ENCODE data around the gene DHCR24. TPM values are rescaled to one million over a fixed set of nuclear protein-coding genes. Genes with fewer than 3 reads are reported as not detected.

The DHCR24 gene
- total and polyA plus RNA-seq, 10 donors, result 7.0 to 370 (median 218) TPM

DNA sequence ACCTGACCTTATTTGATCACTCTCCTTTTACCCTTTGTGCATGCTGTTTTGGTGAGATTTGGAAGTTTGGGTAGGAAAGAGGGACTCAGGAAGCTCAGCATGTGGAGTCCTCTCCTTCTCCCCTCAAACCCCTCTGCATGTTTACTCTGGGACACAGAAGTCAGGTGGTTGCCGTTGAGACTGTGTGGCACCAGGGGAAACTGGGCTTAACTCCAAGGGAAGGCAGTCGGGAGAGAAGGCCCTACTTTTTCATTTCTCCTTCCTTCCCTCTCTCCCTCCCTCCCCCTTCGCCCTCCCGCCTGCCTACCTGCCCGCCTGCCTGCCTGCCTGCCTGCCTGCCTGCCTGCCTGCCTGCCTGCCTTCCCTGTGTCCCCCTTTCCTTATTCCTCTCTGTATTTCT is 51.0 kb downstream of the DHCR24 start:
- H3K4me1 ChIP-seq, result no peaks in the 10 kb centered on the region
- DNase-seq, result no peak
- no peak overlapping the region for H3K4me3 ChIP-seq
- H3K27ac ChIP-seq, result no peak overlapping the region
- intact Hi-C loops (cut with DNase I; ENCODE audit: low total_unique reads), result no loop called here
- TF ChIP-seq POLR2A (IDR thresholded peaks at IDR 0.05) (no peak), POLR2AphosphoS5 (IDR thresholded peaks at IDR 0.05) (no peak)
- TF ChIP-seq, protein P1, sequence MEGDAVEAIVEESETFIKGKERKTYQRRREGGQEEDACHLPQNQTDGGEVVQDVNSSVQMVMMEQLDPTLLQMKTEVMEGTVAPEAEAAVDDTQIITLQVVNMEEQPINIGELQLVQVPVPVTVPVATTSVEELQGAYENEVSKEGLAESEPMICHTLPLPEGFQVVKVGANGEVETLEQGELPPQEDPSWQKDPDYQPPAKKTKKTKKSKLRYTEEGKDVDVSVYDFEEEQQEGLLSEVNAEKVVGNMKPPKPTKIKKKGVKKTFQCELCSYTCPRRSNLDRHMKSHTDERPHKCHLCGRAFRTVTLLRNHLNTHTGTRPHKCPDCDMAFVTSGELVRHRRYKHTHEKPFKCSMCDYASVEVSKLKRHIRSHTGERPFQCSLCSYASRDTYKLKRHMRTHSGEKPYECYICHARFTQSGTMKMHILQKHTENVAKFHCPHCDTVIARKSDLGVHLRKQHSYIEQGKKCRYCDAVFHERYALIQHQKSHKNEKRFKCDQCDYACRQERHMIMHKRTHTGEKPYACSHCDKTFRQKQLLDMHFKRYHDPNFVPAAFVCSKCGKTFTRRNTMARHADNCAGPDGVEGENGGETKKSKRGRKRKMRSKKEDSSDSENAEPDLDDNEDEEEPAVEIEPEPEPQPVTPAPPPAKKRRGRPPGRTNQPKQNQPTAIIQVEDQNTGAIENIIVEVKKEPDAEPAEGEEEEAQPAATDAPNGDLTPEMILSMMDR (IDR thresholded peaks at IDR 0.05 in 8 of 11, conservative IDR thresholded peaks at IDR 0.05 in 3 of 11), result no peak
- WGBS, 5 donors, result 43 to 77% (median 50%) methylated on average over 5 of the region's 5 CpGs
- H3K36me3 ChIP-seq, result no peaks in the 10 kb centered on the region
- H3K27me3 ChIP-seq (replicated peaks in 1 of 7), result no peaks in the 10 kb centered on the region
- H3K9me3 ChIP-seq, result peaks cover 0 to 11% (median 10%) of the 10 kb centered on the region in 8 donors

DNA sequence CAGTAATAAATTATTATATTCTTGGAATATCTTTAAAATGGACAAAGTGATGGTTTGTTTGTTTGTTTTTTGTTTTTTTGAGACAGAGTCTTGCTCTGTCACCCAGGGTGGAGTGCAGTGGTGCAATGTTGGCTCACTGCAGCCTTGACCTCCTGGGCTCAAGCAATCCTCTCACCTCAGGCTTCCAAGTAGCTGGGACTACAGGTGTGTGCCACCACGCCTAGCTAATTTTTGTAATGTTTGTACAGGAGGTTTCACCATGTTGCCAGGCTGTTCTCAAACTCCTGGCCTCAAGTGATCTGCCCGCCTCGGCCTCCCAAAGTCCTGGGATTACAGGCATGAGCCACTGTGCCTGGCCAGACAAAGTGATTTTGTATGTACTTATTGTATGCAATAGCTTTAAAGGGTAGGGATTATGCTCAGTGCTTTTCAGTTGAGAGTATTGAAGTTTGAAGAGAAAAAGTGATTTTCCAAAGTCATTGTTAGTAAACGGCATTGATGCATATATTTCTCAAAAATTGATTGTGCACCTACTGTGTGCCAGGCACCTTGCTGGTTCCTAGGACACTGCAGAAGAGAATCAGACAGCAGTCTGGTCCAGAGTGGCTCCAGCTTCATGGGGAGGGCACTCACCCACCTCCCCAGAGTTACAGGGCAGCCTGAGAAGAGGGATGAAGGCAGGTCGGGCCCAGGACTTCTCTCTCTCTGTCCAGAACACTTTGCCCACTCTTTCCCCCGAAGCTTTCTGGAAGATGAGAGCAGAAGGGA is 51.7 kb downstream of the DHCR24 start:
- Histone ChIP-seq H3K27me3 (replicated peaks in 1 of 7) (no peaks in the 10 kb centered on the region), H3K9me3 (peaks cover 0 to 17% (median 17%) of the 10 kb centered on the region in 8 donors), H3K4me3 (no peak overlapping the region), H3K4me1 (no peaks in the 10 kb centered on the region), H3K27ac (no peak overlapping the region), H3K36me3 (no peaks in the 10 kb centered on the region)
- TF ChIP-seq, protein P1 (IDR thresholded peaks at IDR 0.05 in 8 of 11, conservative IDR thresholded peaks at IDR 0.05 in 3 of 11), result no peak
- TF ChIP-seq POLR2A (IDR thresholded peaks at IDR 0.05) (no peak), POLR2AphosphoS5 (IDR thresholded peaks at IDR 0.05) (no peak)
- DNase-seq, result no peak
- intact Hi-C loops (cut with DNase I; ENCODE audit: low total_unique reads), result no loop called here
- WGBS, 5 donors, result 78 to 88% (median 84%) methylated on average over 6 of the region's 6 CpGs

DNA sequence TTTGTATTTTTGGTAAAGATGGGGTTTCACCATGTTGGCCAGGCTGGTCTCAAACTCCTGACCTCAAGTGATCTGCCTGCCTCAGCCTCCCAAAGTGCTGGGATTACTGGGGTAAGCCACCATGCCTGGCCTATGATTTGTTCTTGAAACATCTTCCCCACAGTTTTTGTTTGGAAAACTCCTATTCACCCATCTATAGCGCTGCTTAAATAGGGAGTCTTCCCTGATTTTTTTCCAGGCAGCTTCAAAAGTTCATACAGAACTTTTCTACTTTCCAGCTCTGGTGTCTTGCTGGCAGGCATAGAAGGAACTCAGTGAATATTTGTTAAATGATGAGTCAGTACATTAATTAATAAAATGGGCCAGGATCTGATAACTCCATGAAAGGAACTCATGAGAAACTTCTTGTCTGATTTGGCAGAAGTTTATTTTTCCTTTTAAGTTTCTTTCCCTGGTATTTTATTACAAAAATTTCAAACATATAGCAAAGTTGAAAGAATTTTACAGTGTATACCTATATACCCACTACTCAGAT is 52.9 kb downstream of the DHCR24 start:
- Histone ChIP-seq H3K4me1 (no peaks in the 10 kb centered on the region), H3K27ac (no peak overlapping the region), H3K4me3 (no peak overlapping the region), H3K36me3 (no peaks in the 10 kb centered on the region), H3K27me3 (replicated peaks in 1 of 7) (no peaks in the 10 kb centered on the region), H3K9me3 (peaks cover 0 to 27% (median 19%) of the 10 kb centered on the region in 8 donors)
- TF ChIP-seq, protein P1 (IDR thresholded peaks at IDR 0.05 in 8 of 11, conservative IDR thresholded peaks at IDR 0.05 in 3 of 11), result no peak
- TF ChIP-seq POLR2A (IDR thresholded peaks at IDR 0.05) (no peak), POLR2AphosphoS5 (IDR thresholded peaks at IDR 0.05) (no peak)
- intact Hi-C loops (cut with DNase I; ENCODE audit: low total_unique reads), result no loop called here
- 93 to 100% (median 94%) methylated on average over 1 of the region's 1 CpG for WGBS, 5 donors
- no peak for DNase-seq

DNA sequence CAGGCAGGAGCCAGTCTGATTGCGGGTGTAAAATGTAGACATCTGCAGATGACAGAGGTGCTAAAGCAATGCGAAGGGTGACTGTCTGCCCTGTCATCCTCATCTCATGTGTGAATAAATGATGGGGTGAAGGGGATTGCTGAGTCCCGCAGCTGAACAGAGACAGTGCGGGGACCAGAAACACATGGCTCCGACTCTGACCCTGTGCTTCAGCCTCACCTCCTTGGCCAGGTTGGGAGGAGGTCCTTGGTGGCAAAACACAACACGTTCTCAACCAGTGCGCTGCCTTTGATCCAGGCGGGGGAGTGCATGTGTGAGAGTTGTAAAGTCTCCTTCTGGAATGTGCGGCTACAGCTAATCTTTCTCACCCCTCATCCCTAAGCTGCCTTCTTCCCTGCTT is 53.9 kb downstream of the DHCR24 start:
- Histone ChIP-seq H3K27me3 (replicated peaks in 1 of 7) (no peaks in the 10 kb centered on the region), H3K27ac (no peak overlapping the region), H3K4me3 (no peak overlapping the region), H3K9me3 (peaks cover 0 to 37% (median 28%) of the 10 kb centered on the region in 8 donors), H3K36me3 (no peaks in the 10 kb centered on the region), H3K4me1 (no peaks in the 10 kb centered on the region)
- WGBS, 5 donors, result 84 to 93% (median 87%) methylated on average over 9 of the region's 9 CpGs
- TF ChIP-seq POLR2A (IDR thresholded peaks at IDR 0.05) (no peak), POLR2AphosphoS5 (IDR thresholded peaks at IDR 0.05) (no peak)
- TF ChIP-seq, protein P1 (IDR thresholded peaks at IDR 0.05 in 8 of 11, conservative IDR thresholded peaks at IDR 0.05 in 3 of 11), result no peak
- DNase-seq, result no peak
- intact Hi-C loops (cut with DNase I; ENCODE audit: low total_unique reads), result no loop called here

All from spleen (tissue), 11 donors.